Activated CD4-positive, alpha-beta T cell treated with anti-CD3 and anti-CD28 coated beads, Interleukin-10, Interleukin-2, amounts not matched to agents 100 ng/mL and 50 ng/mL, durations not matched to agents 16 hours and 8 hours (primary cell): ENCODE measurements around the gene MINDY4.

Experiments used
- DNase-seq: peaks from one replicate; pipeline ENCODE4 v3.0.0-alpha.2; 2020

MINDY4 gene

GRCh38 chr7:30880941-30881340 lies 109.7 kb downstream of the MINDY4 start:
- no peak for DNase-seq

GRCh38 chr7:30881448-30881847 lies 110.2 kb downstream of the MINDY4 start:
- no peak for DNase-seq

- DNase-seq, result no peak
Observed at GRCh38 chr7:30884881-30885280, 113.7 kb downstream of the MINDY4 start.

- no peak for DNase-seq
Observed at GRCh38 chr7:30886608-30887011, 115.4 kb downstream of the MINDY4 start.

GRCh38 chr7:30887464-30887872 lies 116.3 kb downstream of the MINDY4 start:
- DNase-seq, result no peak

- no peak for DNase-seq
Observed at GRCh38 chr7:30888747-30889146, 117.5 kb downstream of the MINDY4 start.

- no peak for DNase-seq
Observed at GRCh38 chr7:30890226-30890625, 119.0 kb downstream of the MINDY4 start.

- no peak for DNase-seq
Observed at GRCh38 chr7:30893357-30893756, 122.1 kb downstream of the MINDY4 start.

- DNase-seq, result no peak
Observed at GRCh38 chr7:30894009-30894408, 122.8 kb downstream of the MINDY4 start.

- no peak for DNase-seq
Observed at GRCh38 chr7:30894866-30895605, 123.8 kb downstream of the MINDY4 start.

GRCh38 chr7:30896036-30896435 lies 124.8 kb downstream of the MINDY4 start:
- no peak for DNase-seq

- no peak for DNase-seq
Observed at GRCh38 chr7:30896783-30897637, 125.8 kb downstream of the MINDY4 start.

GRCh38 chr7:30897770-30898169 lies 126.6 kb downstream of the MINDY4 start:
- DNase-seq, result no peak

- DNase-seq, result no peak
Observed at GRCh38 chr7:30898411-30898810, 127.2 kb downstream of the MINDY4 start.

- DNase-seq, result no peak
Observed at GRCh38 chr7:30899066-30899465, 127.8 kb downstream of the MINDY4 start.

- no peak for DNase-seq
Observed at GRCh38 chr7:30899630-30900029, 128.4 kb downstream of the MINDY4 start.

GRCh38 chr7:30900053-30900452 lies 128.8 kb downstream of the MINDY4 start:
- DNase-seq, result no peak

GRCh38 chr7:30900803-30901362 lies 129.7 kb downstream of the MINDY4 start:
- DNase-seq, result no peak

- DNase-seq, result no peak
Observed at GRCh38 chr7:30901856-30902255, 130.6 kb downstream of the MINDY4 start.

- DNase-seq, result no peak
Observed at GRCh38 chr7:30902466-30902865, 131.2 kb downstream of the MINDY4 start.

- no peak for DNase-seq
Observed at GRCh38 chr7:30903146-30903545, 131.9 kb downstream of the MINDY4 start.

- no peak for DNase-seq
Observed at GRCh38 chr7:30904561-30904960, 133.3 kb downstream of the MINDY4 start.

- DNase-seq, result no peak
Observed at GRCh38 chr7:30905078-30906012, 134.1 kb downstream of the MINDY4 start.
